GM23338 (cell line): ENCODE results near the gene GIPC2. TPM values are rescaled to one million over a fixed set of nuclear protein-coding genes. Genes with fewer than 3 reads are reported as not detected.

Experiments
- ATAC-seq: fragments of 200-7000 bp; cut with Tn5 transposase; 3 replicates; pipeline ENCODE4 v1.9.1; 2020
- DNase-seq: peaks from one replicate; pipeline ENCODE4 v3.0.0-alpha.2; 2015; ENCODE audit warnings: low spot score
- H2AFZ ChIP-seq: fragments of 200-600 bp; sonication (generic); 2 replicates; pipeline ENCODE4 v1.8.0; 2016; ENCODE audit warnings: antibody characterized with exemption, mild to moderate bottlenecking, moderate library complexity
- H3F3A ChIP-seq: fragments of 200-600 bp; sonication (generic); replicated peaks from 2 replicates; pipeline ENCODE4 v1.8.0; 2017; ENCODE audit warnings: antibody characterized with exemption, mixed run types, low read depth
- H3K27ac ChIP-seq: fragments of 200-600 bp; sonication (generic); 2 replicates; pipeline ENCODE4 v1.6.1; 2016; ENCODE audit warnings: low read depth
- H3K27me3 ChIP-seq: fragments of 200-600 bp; sonication (generic); 2 replicates; pipeline ENCODE4 v1.8.0; 2016; ENCODE audit warnings: mild to moderate bottlenecking, mixed run types, moderate library complexity; ENCODE audit not compliant: insufficient read depth
- H3K36me3 ChIP-seq: fragments of 200-600 bp; sonication (generic); 2 replicates; pipeline ENCODE4 v1.8.0; 2016; ENCODE audit warnings: mild to moderate bottlenecking; ENCODE audit not compliant: insufficient read depth
- H3K4me1 ChIP-seq: fragments of 200-600 bp; sonication (generic); 2 replicates; pipeline ENCODE4 v1.8.0; 2016; ENCODE audit warnings: mild to moderate bottlenecking, moderate library complexity; ENCODE audit not compliant: insufficient read depth
- H3K4me2 ChIP-seq: fragments of 200-600 bp; sonication (generic); 2 replicates; pipeline ENCODE4 v1.7.1; 2017; ENCODE audit warnings: mixed run types
- H3K4me3 ChIP-seq: fragments of 200-600 bp; sonication (generic); 2 replicates; pipeline ENCODE4 v1.6.1; 2016; ENCODE audit warnings: mixed run types
- H3K79me2 ChIP-seq: fragments of 200-600 bp; sonication (generic); replicated peaks from 2 replicates; pipeline ENCODE4 v1.8.0; 2017; ENCODE audit warnings: mild to moderate bottlenecking; ENCODE audit not compliant: insufficient read depth
- H3K9me2 ChIP-seq: fragments of 200-600 bp; sonication (generic); 2 replicates; pipeline ENCODE4 v1.8.0; 2017; ENCODE audit not compliant: insufficient read depth
- H4K20me1 ChIP-seq: fragments of 200-600 bp; sonication (generic); replicated peaks from 2 replicates; pipeline ENCODE4 v1.8.0; 2017; ENCODE audit warnings: mild to moderate bottlenecking; ENCODE audit not compliant: insufficient read depth
- H3K27ac Mint-ChIP-seq: 2 replicates; pipeline ENCODE4 v1.8.0; 2020; ENCODE audit warnings: inconsistent platforms, mild to moderate bottlenecking, moderate library complexity, mixed read lengths
- H3K27me3 Mint-ChIP-seq: 3 replicates; pipeline ENCODE4 v1.8.0; 2022; ENCODE audit warnings: low read depth, mild to moderate bottlenecking, moderate library complexity, mixed read lengths, inconsistent platforms; ENCODE audit not compliant: insufficient read depth, poor library complexity
- H3K36me3 Mint-ChIP-seq: 3 replicates; pipeline ENCODE4 v1.8.0; 2021; ENCODE audit warnings: low read depth, mild to moderate bottlenecking, inconsistent platforms, moderate library complexity, mixed read lengths
- H3K4me1 Mint-ChIP-seq: 3 replicates; pipeline ENCODE4 v1.8.0; 2020; ENCODE audit warnings: mild to moderate bottlenecking, inconsistent platforms, mixed read lengths
- H3K4me3 Mint-ChIP-seq: 3 replicates; pipeline ENCODE4 v1.8.0; 2021; ENCODE audit warnings: moderate library complexity, mild to moderate bottlenecking, inconsistent platforms, mixed read lengths
- H3K9me3 Mint-ChIP-seq: 3 replicates; pipeline ENCODE4 v1.8.0; 2020; ENCODE audit warnings: moderate library complexity, mild to moderate bottlenecking, inconsistent platforms, mixed read lengths
- CREB1 ChIP-seq: fragments of 250-450 bp; sonication (Bioruptor Pico); IDR thresholded peaks from 2 replicates; pipeline ENCODE4 v1.5.0; 2020; ENCODE audit warnings: low read depth, mild to moderate bottlenecking, moderate library complexity
- CTCF ChIP-seq, 2 experiments: fragments of 200-600 bp in 1 of 2; sonication (generic) in 1 of 2; conservative IDR thresholded peaks; 2 replicates each; pipeline versions ENCODE4 v1.5.1 to v1.6.1; 2016 to 2017; ENCODE audit warnings: antibody characterized with exemption in 2 of 2, low read depth in 2 of 2, mild to moderate bottlenecking in 2 of 2, moderate library complexity in 1 of 2
- ETS1 ChIP-seq: IDR thresholded peaks from 2 replicates; pipeline ENCODE4 v1.6.1; 2016; ENCODE audit warnings: antibody characterized with exemption
- EZH2 ChIP-seq: fragments of 200-600 bp; sonication (generic); IDR thresholded peaks from one replicate; pipeline ENCODE4 v1.8.0; 2017; ENCODE audit warnings: antibody characterized with exemption, mild to moderate bottlenecking, low read depth; ENCODE audit not compliant: unreplicated experiment
- EZH2phosphoT487 ChIP-seq: fragments of 200-600 bp; sonication (generic); IDR thresholded peaks from one replicate; pipeline ENCODE4 v1.8.1; 2018; ENCODE audit warnings: antibody characterized with exemption; ENCODE audit not compliant: unreplicated experiment
- JUNB ChIP-seq: IDR thresholded peaks from one replicate; pipeline ENCODE4 v1.6.1; 2016; ENCODE audit warnings: antibody characterized with exemption; ENCODE audit not compliant: unreplicated experiment
- NANOG ChIP-seq: IDR thresholded peaks from 2 replicates; pipeline ENCODE4 v1.6.1; 2016; ENCODE audit warnings: antibody characterized with exemption, borderline replicate concordance
- POLR2AphosphoS5 ChIP-seq: IDR thresholded peaks from 2 replicates; pipeline ENCODE4 v1.6.1; 2016; ENCODE audit warnings: antibody characterized with exemption, low read depth
- REST ChIP-seq: IDR thresholded peaks from one replicate; pipeline ENCODE4 v1.6.1; 2018; ENCODE audit warnings: antibody characterized with exemption; ENCODE audit not compliant: unreplicated experiment
- STAT1 ChIP-seq: IDR thresholded peaks from one replicate; pipeline ENCODE4 v1.6.1; 2016; ENCODE audit warnings: antibody characterized with exemption; ENCODE audit not compliant: unreplicated experiment
- ZNF114 ChIP-seq: fragments of 250-450 bp; sonication (Bioruptor Pico); IDR thresholded peaks from 2 replicates; pipeline ENCODE4 v1.5.0; 2020; ENCODE audit warnings: mild to moderate bottlenecking, moderate library complexity
- ZNF331 ChIP-seq: fragments of 250-450 bp; sonication (Bioruptor Pico); IDR thresholded peaks from 2 replicates; pipeline ENCODE4 v1.5.0; 2020; ENCODE audit warnings: low read depth, mild to moderate bottlenecking, moderate library complexity
- ZNF462 ChIP-seq: fragments of 250-450 bp; sonication (Bioruptor Pico); IDR thresholded peaks from 2 replicates; pipeline ENCODE4 v1.5.0; 2020; ENCODE audit warnings: mild to moderate bottlenecking, moderate library complexity
- polyA plus RNA-seq: library from polyadenylated mRNA; unstranded; fragments of >200 nt; fragmentation: Nextera tagmentation; extraction: Ambion mirVana; gene quantifications from 2 replicates; pipeline ENCODE4 v1.2.1, GENCODE V29; 2016
- total RNA-seq: library from RNA; depleted of rRNA; stranded (reverse); fragments of >200 nt; shearing (Covaris generic); gene quantifications from 2 replicates; pipeline ENCODE4 v1.2.3, GENCODE V29; 2014

GIPC2 gene
- total and polyA plus RNA-seq, 2 experiments from 2014 or later, result 1.2 to 1.5 TPM

- no peak overlapping the region for H3K4me2 ChIP-seq
- no peak overlapping the region for H3K27ac Mint-ChIP-seq
- H3K27ac ChIP-seq, result no peak overlapping the region
- no peaks in the 10 kb centered on the region for H3K79me2 ChIP-seq
- no peaks in the 10 kb centered on the region for H3K36me3 ChIP-seq
- H4K20me1 ChIP-seq, result no peaks in the 10 kb centered on the region
- no peaks in the 10 kb centered on the region for H3F3A ChIP-seq
- TF ChIP-seq NANOG (no peak), CTCF (conservative IDR thresholded peaks at IDR 0.05; ENCODE audit: low read depth in 2 of 2) (no peak), ZNF462 (no peak), ZNF114 (CRISPR knock-in tag) (no peak), REST (no peak), JUNB (no peak), POLR2AphosphoS5 (no peak), ZNF331 (CRISPR knock-in tag) (no peak), EZH2 (no peak), ETS1 (no peak), EZH2phosphoT487 (no peak), STAT1 (no peak), CREB1 (no peak)
- H3K9me2 ChIP-seq, result no peaks in the 10 kb centered on the region
- no peak overlapping the region for H3K4me3 ChIP-seq
- no peaks in the 10 kb centered on the region for H3K4me1 ChIP-seq
- no peaks in the 10 kb centered on the region for H3K27me3 ChIP-seq
- no peak for DNase-seq
- H2AFZ ChIP-seq, result no peak overlapping the region
- H3K4me1 Mint-ChIP-seq, result no peaks in the 10 kb centered on the region
- peaks cover 6% of the 10 kb centered on the region for H3K27me3 Mint-ChIP-seq
- ATAC-seq, result no peak
- no peaks in the 10 kb centered on the region for H3K9me3 Mint-ChIP-seq
- no peaks in the 10 kb centered on the region for H3K36me3 Mint-ChIP-seq
- H3K4me3 Mint-ChIP-seq, result no peak overlapping the region
These were observed 97.0 kb downstream of the GIPC2 start for GRCh38 chr1:78142736-78143135.
